NCI-H1436 treated with DMSO at 0.1 percent for 48 hours (cell line): ENCODE results near the gene CREBBP.

Source experiments
- DNase-seq: peaks from one replicate; lab custom pipeline; 2025; lab: John Stamatoyannopoulos, UW

The CREBBP gene

DNA sequence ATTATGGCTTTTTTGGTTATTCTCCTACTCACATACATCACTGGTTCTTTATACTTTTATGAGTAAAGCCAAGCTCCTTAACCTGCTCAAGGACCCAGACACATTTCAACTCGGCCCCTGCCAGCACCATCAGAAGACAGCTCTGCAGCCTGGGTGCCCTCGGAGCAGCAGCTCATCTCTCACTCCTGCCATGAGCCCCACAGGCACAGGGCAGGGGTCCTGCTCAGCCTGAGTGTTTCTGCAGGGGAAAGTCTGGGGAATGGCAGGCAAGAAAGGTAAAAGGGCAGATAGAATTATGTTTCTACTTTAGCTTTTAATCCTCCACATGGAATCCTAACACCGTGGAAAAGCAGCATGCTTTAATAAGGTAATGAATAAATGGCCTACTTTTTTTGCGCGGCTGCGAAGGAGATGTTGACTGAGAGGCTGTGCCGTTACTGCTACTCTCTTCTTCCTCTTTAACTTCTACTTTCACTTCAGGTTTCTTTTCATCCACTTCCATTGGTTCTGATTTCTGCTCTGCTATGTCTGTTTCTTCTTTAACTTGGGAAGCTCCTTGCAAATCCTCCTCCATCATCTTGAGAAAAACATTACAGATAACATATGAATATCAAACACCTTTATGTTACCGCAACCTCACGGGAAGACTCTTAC is 113.1 kb downstream of the CREBBP start:
- no peak for DNase-seq

DNA sequence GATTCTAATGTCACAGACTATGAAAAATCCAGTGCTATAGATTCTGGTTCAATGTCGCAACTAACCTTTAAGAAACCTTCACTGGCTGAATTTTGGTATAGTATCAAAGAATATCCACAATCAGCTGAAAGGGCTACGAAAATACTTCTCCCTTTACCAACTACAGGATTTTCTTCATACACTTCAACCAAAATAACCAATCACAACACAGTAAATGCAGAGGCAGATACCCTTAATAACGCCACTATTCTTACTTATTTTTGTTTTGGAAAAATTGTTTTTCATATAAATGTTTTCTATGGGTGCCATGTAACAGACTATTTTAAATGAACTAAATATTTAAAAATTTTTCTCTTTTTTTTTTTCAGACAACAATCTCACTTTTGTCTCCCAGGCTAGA is 114.3 kb downstream of the CREBBP start:
- no peak for DNase-seq

DNA sequence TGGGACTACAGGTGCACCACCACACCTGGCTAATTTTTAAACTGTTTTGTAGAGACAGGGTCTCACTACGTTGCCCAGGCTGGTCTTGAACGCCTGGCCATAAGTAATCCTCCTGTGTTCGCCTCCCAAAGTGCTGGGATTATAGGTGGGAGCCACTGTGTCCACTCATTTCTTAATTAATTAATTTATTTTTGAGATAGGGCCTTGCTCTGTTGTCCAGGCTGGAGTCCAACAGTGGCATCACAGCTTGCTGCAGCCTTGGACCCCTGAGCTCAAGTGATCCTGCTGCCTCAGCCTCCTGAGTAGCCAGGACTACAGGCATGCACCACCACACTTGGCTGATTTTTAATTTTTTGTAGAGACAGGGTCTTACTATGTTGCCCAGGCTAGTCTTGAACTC is 116.1 kb downstream of the CREBBP start:
- DNase-seq, result no peak

DNA sequence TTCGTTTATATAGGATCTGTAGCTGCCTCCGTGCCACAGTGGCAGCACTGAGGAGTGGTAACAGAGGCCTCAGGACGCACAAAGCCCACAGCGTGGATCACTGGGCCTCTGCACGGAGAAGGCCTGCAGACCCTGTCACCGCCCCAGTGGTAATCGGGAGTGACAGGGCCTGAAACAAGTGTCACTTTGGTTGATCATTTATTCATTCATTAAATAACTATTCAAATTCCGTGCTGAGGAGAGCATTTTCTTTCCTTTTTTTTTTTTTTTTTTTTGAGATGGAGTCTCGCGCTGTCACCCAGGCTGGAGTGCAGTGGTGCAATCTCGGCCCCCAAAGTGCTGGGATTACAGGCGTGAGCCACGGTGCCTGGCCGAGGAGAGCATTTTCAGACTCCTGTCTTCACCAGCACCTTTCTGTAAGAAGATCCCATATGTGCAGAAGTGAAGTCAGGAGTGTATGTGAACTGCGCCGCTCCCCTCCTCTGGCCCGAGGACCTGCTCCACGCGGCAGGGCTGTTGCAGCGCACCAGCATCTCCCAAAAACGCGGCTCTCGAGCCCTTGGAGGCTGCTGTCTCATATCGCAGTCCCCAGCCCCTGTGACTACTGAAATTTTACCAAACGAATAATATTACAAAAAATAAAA is 118.3 kb downstream of the CREBBP start:
- DNase-seq, result no peak

DNA sequence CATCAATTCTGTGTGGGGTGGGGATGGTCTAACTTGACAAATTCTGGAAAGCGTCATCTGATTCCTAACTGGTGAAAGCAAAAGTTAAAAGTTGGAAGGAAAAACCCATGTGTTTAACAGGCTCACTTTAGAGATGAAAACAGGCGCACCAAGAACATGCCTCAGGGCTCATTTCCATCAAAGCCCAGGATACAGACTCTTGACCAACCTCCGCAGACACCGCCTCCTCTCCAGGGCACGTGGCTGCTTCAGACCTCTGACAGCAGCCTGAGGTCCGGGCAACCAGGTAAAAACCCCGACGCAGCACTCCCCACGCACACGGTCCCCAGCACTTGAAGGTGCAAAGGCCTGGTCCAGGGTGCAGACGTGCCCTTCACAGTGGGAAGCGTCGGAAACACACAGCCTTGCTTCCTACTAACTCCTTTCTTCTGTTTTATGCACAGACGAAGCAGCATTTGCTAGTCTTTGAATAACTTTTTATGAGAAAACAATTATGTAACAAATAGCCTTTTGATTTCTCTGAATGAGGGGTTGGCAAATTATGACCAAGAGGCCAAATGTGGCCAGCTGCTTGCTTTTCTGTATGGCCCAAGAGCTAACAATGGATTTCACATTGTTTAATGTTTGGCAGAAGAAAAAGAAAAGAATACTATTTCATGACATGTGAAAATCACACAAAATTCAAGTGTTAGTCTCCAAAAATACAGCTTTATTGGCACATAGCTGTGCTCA is 119.0 kb downstream of the CREBBP start:
- DNase-seq, result no peak

DNA sequence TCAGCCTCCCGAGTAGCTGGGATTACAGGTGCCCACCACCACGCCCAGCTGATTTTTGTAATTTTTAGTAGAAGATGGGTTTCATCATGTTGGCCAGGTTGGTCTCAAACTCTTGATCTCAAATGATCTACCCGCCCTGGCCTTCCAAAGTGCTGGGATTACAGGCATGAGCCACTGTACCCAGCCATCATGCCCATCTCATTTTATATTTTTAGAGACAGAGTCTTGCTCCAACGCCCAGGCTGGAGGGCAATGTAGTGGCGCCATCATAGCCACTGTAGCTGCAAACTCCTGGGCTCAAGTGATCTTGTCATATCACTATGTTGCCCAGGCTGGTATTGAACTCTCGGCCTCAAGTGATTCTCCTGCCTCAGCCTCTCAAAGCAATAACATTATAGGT is 120.0 kb downstream of the CREBBP start:
- no peak for DNase-seq

DNA sequence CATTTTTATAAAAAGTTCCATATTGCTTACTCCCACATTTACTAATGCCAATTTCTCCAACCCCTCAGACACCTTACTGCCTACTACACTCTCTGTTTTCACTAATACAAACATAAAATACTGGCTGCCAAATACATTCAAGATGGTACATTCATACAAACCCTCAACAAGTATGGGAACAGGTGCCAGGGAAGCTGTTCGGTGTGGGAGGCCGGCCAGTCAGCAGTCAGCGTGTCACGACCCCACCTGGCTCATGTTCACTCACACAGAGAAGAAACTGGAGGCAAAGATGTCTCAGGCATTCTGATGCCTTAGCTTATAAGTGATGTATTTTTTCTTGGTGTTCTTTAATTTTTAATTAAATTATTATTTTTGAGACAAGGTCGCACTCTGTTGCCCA is 120.8 kb downstream of the CREBBP start:
- no peak for DNase-seq

DNA sequence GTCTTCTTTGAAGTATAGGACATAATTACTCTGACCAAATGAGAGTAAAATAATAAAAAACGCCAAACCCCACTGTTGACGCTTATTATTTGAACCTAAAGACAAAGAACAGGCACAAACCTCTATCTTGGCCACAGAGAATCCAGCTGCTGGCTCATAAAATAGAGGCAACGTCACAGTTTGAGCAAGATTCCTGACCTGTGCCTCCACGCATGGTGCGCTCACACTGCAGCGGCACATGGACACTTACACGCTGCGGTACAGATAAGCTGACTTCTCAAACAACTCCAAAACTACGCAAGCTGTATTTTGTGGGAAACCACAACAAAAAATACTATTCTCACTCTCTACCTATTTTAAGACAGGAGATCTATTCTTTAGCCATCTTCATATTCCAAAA is 124.4 kb downstream of the CREBBP start:
- DNase-seq, result no peak

DNA sequence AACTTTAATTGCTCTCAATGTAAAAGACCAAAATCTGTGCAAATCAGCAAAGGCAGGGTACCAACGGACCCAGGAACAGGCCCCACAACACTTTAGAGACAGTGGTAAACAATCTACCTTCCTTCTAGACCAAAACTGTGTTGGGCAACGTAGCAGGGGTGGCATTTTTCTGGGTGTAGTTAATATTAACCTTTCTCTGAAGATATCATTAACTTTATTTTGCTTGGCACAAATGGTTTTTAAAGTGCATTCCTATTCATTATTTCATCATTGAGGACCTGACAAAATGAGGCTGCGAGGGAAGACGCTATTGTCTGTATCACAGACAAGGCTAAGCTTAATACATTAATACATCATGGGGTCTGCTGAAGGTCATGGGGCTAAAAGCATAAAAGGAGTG is 125.3 kb downstream of the CREBBP start:
- no peak for DNase-seq

DNA sequence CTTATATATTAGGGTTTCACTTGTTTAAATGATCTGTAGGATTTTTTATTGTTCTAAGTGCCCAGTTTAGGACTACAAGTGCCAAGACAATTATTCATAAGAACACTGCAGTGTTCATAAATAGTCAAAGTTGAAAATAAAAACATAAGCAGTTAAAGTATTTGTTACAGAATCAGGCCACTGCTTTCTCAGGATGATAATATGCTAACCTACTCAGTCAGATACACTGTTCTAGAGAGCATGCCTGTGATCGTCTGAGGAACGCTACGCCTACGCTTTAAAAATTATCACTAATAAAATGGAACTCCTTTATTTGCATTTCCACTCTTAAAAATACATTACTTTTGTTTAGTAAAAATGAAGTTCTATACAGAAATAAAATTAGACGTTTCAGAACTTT is 125.7 kb downstream of the CREBBP start:
- no peak for DNase-seq

DNA sequence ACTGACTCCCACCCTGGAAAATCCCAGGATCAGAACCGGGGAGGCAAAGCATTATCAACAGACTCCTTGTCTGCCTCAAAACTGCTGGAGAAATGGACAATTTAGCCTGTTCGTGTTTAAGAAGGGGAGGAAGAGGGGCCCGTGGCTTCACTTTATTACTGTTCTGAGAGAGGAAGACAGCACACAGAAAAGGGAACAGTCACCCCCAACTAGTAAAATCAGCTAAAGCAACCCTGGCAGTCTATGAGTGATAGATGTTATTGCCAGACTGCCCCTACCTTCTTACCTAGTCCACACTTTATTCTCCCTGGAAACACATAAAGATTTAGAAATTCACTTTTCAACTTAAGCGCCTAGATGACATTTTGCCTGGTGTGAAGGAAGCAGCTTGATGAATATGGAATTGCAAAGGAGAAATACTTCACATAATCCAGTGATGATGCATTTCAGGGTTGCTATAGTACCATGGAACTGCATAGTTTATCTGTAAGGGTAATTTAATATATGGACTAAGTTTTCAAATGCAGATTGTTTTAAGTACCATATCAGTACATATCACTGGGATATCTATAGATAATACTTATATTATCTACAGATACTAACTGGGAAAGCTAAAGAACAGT is 126.3 kb downstream of the CREBBP start:
- no peak for DNase-seq

DNA sequence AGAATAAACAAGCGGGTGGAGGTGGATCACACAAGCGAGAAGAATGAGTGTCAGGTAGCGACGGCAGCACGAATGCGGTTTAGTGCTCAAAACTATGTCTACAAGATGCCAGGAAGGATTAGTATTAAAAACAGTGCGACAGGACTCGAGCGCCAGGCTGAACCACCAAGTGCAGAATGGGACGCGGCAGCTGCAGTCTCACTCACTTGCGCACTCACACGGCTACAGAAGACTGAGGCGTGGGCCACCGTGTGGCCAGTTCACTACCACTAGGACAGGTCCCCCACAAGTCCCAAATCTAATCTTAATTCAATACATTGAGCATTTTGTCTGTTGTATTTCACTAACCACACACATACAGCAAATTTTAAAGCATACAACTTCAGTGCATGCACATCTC is 127.5 kb downstream of the CREBBP start:
- no peak for DNase-seq

DNA sequence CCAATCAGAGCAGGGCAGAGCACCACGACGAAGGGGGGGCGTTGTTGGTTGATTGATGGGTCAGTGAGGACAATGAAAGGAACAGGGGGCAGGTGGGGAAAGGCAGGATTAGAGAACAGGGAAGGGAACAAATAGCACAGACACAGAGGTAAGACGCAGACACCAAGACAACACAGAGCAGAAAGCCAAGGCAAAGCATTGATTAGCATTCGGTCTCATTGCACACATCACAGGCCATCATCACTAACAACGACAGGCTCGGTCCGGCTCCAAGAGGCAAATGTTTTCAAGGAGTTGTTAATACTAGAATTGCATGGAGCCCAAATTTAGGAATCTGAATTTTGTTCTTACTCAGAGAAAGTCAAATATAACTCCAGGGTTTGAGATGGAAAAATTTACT is 128.6 kb downstream of the CREBBP start:
- DNase-seq, result no peak

DNA sequence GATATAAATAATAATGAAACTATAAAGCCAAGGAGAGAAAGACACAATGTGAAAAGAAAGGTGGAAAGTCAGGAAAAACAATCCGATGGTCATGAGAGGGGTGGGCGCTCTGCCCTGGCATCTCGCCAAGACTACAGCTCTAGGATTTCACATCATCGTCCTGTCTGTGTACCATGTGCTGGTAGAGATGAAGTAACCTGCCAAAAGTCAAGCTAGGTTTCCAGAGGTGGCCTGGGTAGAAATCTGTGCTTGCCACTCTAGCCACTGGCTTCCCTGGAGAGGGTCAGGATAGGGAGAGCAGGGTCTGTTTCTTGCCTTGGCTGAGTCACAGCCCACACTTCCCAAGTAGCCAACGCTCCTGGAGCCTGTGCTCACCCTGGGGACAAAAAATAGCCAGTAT is 132.2 kb downstream of the CREBBP start:
- no peak for DNase-seq

DNA sequence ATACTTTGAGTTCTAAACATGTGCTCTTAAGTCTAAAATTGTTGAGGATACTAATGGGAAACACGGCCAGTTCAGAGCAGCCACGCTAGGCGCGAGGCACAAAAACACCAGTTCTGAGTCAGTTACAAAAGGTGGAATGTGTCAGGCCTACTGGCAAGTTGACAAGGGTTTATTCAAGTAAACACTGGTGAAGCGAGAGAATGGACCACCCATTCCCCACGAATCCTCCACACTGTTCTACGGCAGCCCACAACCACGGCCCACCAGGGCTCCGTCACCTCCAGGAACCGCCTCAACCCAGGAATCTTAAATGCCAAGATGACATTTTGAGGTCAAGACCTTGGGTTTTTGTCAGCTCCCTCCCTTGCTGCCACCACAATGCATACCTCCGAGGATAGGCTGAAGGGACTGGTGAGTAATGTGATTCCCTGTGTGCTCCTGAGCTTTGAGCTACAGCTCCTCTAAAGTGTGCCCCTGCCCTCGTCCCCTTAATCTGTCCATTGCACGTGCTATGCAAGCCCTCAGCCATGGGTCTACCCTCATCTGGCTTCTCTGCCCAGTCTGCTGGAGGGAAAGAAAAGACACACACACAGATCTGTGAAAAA is 134.7 kb downstream of the CREBBP start:
- no peak for DNase-seq

DNA sequence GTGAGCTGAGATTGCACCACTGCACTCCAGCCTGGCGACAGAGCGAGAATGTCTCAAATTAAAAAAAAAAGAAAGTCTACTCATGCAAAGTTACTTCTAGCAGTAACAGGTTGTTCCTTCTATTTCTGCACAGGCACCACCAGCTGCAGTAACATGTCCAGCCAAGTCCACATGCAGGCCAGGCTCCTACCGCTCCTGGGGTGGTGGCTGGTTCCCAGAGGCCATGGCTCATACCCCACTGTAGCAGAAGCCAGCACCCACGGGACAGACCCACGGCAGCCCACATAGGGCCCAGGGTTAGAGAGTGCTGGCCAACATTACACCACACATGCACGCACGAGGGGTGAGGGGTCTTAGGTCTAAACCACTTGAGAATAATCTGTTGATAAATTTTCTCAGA is 136.5 kb downstream of the CREBBP start:
- DNase-seq, result no peak

DNA sequence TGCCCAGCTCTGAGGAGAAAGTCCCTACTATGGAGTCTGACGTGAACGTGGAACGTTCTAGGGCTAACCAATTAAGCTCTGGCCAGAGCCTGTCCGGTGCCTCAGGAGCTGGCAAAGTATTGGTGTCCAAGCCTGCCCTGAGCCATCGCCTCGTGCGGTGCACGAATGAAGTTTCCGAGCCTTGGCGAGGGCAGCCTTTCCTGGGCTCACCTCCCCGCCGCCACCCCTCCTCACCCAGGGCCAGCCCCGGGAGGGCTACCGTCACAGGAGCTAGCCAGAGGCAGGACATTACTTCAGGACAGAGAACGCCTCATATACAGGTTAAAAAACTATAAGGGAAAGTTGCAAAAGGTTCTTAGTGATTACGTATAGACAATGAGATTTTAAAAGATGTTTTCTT is 139.6 kb downstream of the CREBBP start:
- no peak for DNase-seq

DNA sequence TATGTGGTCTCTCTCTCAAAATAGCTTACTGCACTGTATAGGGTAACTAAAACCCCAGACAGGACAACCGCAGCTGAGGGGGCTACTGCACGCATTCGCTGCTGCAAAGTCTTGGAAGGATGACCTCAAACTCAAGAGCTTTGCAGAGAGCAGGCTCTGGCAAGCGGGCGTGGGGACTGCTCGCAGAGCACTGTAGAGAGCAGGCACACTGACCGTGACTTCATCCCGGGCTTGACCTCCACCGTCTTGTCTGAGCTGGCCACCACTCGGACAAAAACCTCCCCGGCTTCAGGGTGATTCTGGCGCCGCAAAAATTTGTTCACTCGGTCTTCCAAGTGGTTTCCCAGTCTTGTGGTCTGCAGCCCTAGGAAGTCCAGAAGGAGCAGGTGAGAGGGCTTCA is 140.3 kb downstream of the CREBBP start:
- DNase-seq, result no peak

DNA sequence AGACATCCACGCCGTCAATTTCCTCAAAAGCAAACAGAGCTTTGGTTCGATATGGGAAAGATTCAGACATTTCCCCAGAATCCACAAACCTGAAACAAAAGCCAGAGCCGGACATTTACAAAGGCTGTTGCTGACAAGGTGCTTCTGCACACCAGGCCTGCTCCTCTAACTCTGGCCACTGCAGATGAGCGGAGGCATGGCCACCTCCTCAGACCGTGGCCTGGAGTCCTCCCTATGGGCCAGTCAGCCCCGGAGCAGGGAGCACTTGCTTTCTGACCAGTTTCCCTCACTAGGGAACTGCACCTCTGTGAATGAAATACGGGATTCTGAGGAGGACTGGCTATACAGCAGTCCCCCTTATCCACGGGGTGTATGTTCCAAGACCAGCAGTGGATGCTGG is 140.9 kb downstream of the CREBBP start:
- no peak for DNase-seq

DNA sequence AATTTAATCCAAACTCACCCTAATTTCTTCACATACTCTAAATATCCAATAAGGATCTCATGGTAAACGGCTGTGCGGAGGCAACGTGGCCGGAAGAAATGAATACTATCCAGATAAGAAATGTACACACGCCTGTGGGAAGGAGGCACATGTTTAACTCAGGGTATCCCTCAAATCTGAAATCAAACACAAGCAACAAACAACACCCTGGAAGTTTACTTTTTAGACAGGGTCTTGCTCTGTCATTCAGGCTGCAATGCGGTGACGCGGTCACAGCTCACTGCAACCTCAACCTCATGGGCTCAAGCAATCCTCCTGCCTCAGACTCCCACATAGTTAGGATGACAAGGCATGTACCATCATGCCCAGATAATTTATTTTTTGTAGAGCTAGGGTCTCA is 142.0 kb downstream of the CREBBP start:
- no peak for DNase-seq

DNA sequence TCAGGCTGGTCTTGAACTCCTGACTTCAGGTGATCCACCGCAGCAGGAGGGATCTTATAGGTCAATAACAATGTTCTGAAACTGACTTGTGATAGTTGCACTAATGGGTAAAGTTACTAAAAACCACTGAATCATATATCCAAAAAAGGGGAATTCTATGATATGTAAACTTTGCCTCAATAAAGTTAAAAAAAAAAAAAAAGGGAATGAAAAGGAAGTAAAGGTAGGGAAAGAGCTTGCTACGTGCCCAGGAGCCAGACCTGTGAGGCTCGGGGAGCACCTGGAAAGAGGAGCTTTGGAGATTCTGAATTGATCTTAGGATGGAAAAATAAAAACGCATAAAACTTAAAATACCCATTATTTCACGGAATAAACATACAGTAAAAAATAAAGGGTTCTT is 142.4 kb downstream of the CREBBP start:
- no peak for DNase-seq

DNA sequence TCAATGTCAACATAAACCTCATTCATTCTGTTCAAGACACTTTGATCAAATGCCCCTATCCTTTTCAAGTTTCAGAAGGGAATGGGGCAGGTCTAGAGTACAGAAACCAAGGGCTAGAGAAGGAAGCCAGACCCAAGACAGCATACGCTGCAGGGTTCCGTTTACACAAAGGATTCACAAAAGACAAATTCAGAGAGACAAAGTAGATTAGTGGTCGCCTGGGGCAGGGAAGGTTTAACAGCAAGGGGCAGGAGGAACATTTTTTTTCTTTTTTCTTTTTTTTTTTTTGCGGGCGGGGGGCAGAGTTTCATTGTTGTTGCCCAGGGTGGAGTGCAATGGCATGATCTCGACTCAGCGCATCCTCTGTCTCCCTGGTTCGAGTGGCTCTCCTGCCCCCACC is 143.3 kb downstream of the CREBBP start:
- DNase-seq, result no peak

DNA sequence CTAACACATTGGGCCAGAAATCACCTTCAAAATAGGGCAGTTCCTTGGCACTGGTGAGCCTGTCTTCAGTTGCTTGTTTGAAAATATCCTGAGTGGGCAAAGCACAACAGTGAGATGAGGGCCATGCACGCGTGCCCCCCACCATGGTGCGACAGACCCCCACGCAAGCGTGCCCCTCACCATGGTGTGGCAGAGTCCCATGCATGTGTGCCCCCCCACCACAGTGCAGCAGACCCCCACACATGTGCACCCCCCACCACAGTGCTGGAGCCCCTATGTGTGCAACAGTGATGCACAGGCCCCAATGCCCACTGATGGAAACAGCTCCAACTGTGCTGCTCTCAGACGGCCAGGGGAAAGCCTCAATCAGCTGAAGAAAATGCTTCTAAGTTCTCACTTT is 144.4 kb downstream of the CREBBP start:
- no peak for DNase-seq
